OCI-LY7 (cell line): ENCODE results near the gene UBL4A. TPM values are rescaled to one million over a fixed set of nuclear protein-coding genes. Genes with fewer than 3 reads are reported as not detected.

Experiments used
- BruUV-seq: library from RNA; stranded (reverse); fragments of 400-500 nt; replicated peaks from 2 replicates; lab custom pipeline; 2021; lab: Mats Ljungman, UMichigan
- CTCF ChIA-PET: fragments of 300-600 bp; sonication (Branson Sonifier 250); formaldehyde crosslinking; loops from one replicate; lab custom pipeline; 2022; ENCODE audit warnings: antibody characterized with exemption; ENCODE audit not compliant: unreplicated experiment; lab: Charles Lee
- POLR2A ChIA-PET: fragments of 300-600 bp; sonication (Branson Sonifier 250); formaldehyde crosslinking; loops from one replicate; lab custom pipeline; 2022; ENCODE audit warnings: antibody characterized with exemption; lab: Charles Lee
- DNase-seq: peaks from one replicate; pipeline ENCODE4 v3.0.0-alpha.2; 2015; ENCODE audit warnings: low spot score
- H2AFZ ChIP-seq: fragments of 200-600 bp; sonication (generic), shearing (Covaris generic); 2 replicates; pipeline ENCODE4 v1.6.1; 2014; ENCODE audit warnings: mild to moderate bottlenecking, antibody characterized with exemption, low read length, moderate library complexity
- H3K27ac ChIP-seq: fragments of 200-600 bp; sonication (generic); 2 replicates; pipeline ENCODE4 v1.5.1; 2014; ENCODE audit warnings: mixed run types, low read depth, mild to moderate bottlenecking, moderate library complexity, low read length, inconsistent platforms; ENCODE audit not compliant: poor library complexity, severe bottlenecking
- H3K36me3 ChIP-seq: fragments of 200-600 bp; sonication (generic); 2 replicates; pipeline ENCODE4 v1.6.1; 2014; ENCODE audit warnings: mild to moderate bottlenecking, antibody characterized with exemption, low read length, moderate library complexity, mixed read lengths; ENCODE audit not compliant: insufficient read depth
- H3K4me1 ChIP-seq: fragments of 200-600 bp; sonication (generic); 2 replicates; pipeline ENCODE4 v1.5.1; 2014; ENCODE audit warnings: mild to moderate bottlenecking, low read length; ENCODE audit not compliant: insufficient read depth, poor library complexity, severe bottlenecking
- H3K4me2 ChIP-seq: fragments of 200-600 bp; sonication (generic); 2 replicates; pipeline ENCODE4 v1.6.1; 2014; ENCODE audit warnings: mild to moderate bottlenecking, low read length
- H3K4me3 ChIP-seq: fragments of 200-600 bp; sonication (generic); 2 replicates; pipeline ENCODE4 v1.5.1; 2014; ENCODE audit warnings: mild to moderate bottlenecking, low read depth, low read length; ENCODE audit not compliant: poor library complexity, severe bottlenecking
- H3K79me2 ChIP-seq: fragments of 200-600 bp; sonication (generic); 2 replicates; pipeline ENCODE4 v1.6.1; 2016; ENCODE audit warnings: low read depth, mild to moderate bottlenecking, low read length, moderate library complexity, mixed read lengths; ENCODE audit not compliant: insufficient read depth
- H3K9me2 ChIP-seq: fragments of 200-600 bp; sonication (generic); 2 replicates; pipeline ENCODE4 v1.6.1; 2016; ENCODE audit warnings: mild to moderate bottlenecking, low read length, mixed read lengths; ENCODE audit not compliant: insufficient read depth
- H3K9me3 ChIP-seq: fragments of 200-600 bp; sonication (generic); 2 replicates; pipeline ENCODE4 v1.6.1; 2014; ENCODE audit warnings: mild to moderate bottlenecking, mixed run types, low read length, mixed read lengths
- H4K20me1 ChIP-seq: fragments of 200-600 bp; sonication (generic); 2 replicates; pipeline ENCODE4 v1.6.1; 2014; ENCODE audit warnings: mild to moderate bottlenecking, antibody characterized with exemption, low read length, moderate library complexity, mixed read lengths; ENCODE audit not compliant: insufficient read depth
- CTCF ChIP-seq: fragments of 200-600 bp; sonication (generic); conservative IDR thresholded peaks from 2 replicates; pipeline ENCODE4 v1.5.1; 2014; ENCODE audit warnings: mild to moderate bottlenecking, antibody characterized with exemption, low read length, moderate library complexity, mixed read lengths
- EZH2phosphoT487 ChIP-seq: fragments of 200-600 bp; sonication (generic); IDR thresholded peaks from 2 replicates; pipeline ENCODE4 v1.6.1; 2018; ENCODE audit warnings: low read depth, borderline replicate concordance, mild to moderate bottlenecking, mixed run types, antibody characterized with exemption, low read length, moderate library complexity, mixed read lengths
- intact Hi-C: fragments of 100-400 bp; cut with micrococcal nuclease; formaldehyde crosslinking; loops from one replicate; pipeline ENCODE4 v1.10.0; 2022; ENCODE audit not compliant: unreplicated experiment
- total RNA-seq, 2 experiments: library from RNA; depleted of rRNA in 1 of 2; stranded (reverse); fragments of >200 nt in 1 of 2; shearing (Covaris generic) in 1 of 2; gene quantifications; 2 replicates each; pipeline ENCODE4 v1.2.3, GENCODE V29; 2014 to 2022

UBL4A gene
- total RNA-seq, 2 experiments from 2014 or later, result 49.7 to 89.9 TPM

GRCh38 chrX:154530286-154530685 is 43.9 kb upstream of the UBL4A start:
- H3K4me2 ChIP-seq, result no peak overlapping the region
- no peaks in the 10 kb centered on the region for H3K79me2 ChIP-seq
- intact Hi-C loops, result loop anchor here (5.0 kb wide), 1 partner anchor 128 kb away; no protein-coding TSS in a partner anchor
- ChIA-PET CTCF (no interaction called here), POLR2A (no interaction called here)
- TF ChIP-seq EZH2phosphoT487 (no peak), CTCF (no peak)
- no peaks in the 10 kb centered on the region for H4K20me1 ChIP-seq
- no peaks in the 10 kb centered on the region for H3K9me2 ChIP-seq
- H3K36me3 ChIP-seq, result peaks cover 17% of the 10 kb centered on the region; the same call in 1 of the 2 replicates
- H3K27ac ChIP-seq, result no peak overlapping the region
- no TSS peak for BruUV-seq
- H3K9me3 ChIP-seq, result no peaks in the 10 kb centered on the region
- DNase-seq, result no peak
- H3K4me3 ChIP-seq, result no peak overlapping the region
- peaks cover 16% of the 10 kb centered on the region for H3K4me1 ChIP-seq
- no peak overlapping the region for H2AFZ ChIP-seq

- intact Hi-C loops, result loop anchor here (5.0 kb wide), 1 partner anchor 42 kb away; the partner anchor contains the start of gene UBL4A
- POLR2A ChIA-PET, result interaction anchor here (0.6 kb wide), 1 partner anchor 578 kb away, joined by 3 read pairs; no protein-coding TSS in a partner anchor
- CTCF ChIA-PET, result no interaction called here
Measured at GRCh38 chrX:154529206-154529612, 42.8 kb upstream of the UBL4A start.

More at GRCh38 chrX:154529206-154529612, 42.8 kb upstream of the UBL4A start:
- TF ChIP-seq EZH2phosphoT487, result no peak
- TF ChIP-seq CTCF, result no peak
- no TSS peak for BruUV-seq
- no peak for DNase-seq
- no peak overlapping the region for H3K4me3 ChIP-seq
- H3K27ac ChIP-seq, result no peak overlapping the region
- no peak overlapping the region for H2AFZ ChIP-seq
- H3K4me2 ChIP-seq, result no peak overlapping the region
- no peaks in the 10 kb centered on the region for H3K9me2 ChIP-seq
- H3K36me3 ChIP-seq, result peaks cover 8% of the 10 kb centered on the region; the same call in 1 of the 2 replicates
- H4K20me1 ChIP-seq, result no peaks in the 10 kb centered on the region
- no peaks in the 10 kb centered on the region for H3K79me2 ChIP-seq
- H3K4me1 ChIP-seq, result peaks cover 12% of the 10 kb centered on the region
- H3K9me3 ChIP-seq, result no peaks in the 10 kb centered on the region
